Gastroesophageal sphincter (tissue), 4 donors: Measurements from ENCODE around the gene KRTAP9-7. TPM values are rescaled to one million over a fixed set of nuclear protein-coding genes. Genes with fewer than 3 reads are reported as not detected.
"Not testable (repeated sequence)": the region's sequence is repeated elsewhere in the genome, so short reads cannot be mapped to it uniquely, and the experiment has no call there.

Source experiments
- ATAC-seq: fragments of 150-250 bp; one replicate; pipeline ENCODE4 v1.9.1; 2016; ENCODE audit warnings: mild to moderate bottlenecking, moderate library complexity
- H3K27ac ChIP-seq, 4 donors: fragments of 200-600 bp; sonication (generic) in 3 of 4; 1 replicate in 3 of 4; 2 replicates in 1 of 4; pipeline ENCODE4 v1.5.1; 2016 to 2019
- H3K27me3 ChIP-seq: fragments of 200-600 bp; sonication (generic); one replicate; pipeline ENCODE4 v1.5.1; 2019
- H3K36me3 ChIP-seq, 2 donors: fragments of 200-600 bp; sonication (generic); one replicate each; pipeline ENCODE4 v1.5.1; 2019; ENCODE audit warnings: control low read depth in 1 of 2
- H3K4me1 ChIP-seq, 3 donors: fragments of 200-600 bp; sonication (generic); 1 replicate in 2 of 3; 2 replicates in 1 of 3; pipeline ENCODE4 v1.5.1; 2016 to 2019; ENCODE audit warnings: control low read depth in 2 of 3
- H3K4me3 ChIP-seq, 2 donors: fragments of 200-600 bp; sonication (generic); one replicate each; pipeline ENCODE4 v1.5.1; 2019; ENCODE audit warnings: mild to moderate bottlenecking in 1 of 2, moderate library complexity in 1 of 2
- H3K9me3 ChIP-seq, 3 donors: fragments of 200-600 bp; sonication (generic); one replicate each; pipeline ENCODE4 v1.5.1; 2017 to 2019; ENCODE audit warnings: control low read depth in 2 of 3
- CTCF ChIP-seq, 4 experiments: fragments of 200-600 bp in 2 of 4; fragments of 450-650 bp in 2 of 4; sonication (generic) in 1 of 4; IDR thresholded peaks; one replicate each; pipeline ENCODE4 v1.5.1; 2017 to 2019; ENCODE audit warnings: antibody characterized with exemption in 4 of 4, mild to moderate bottlenecking in 2 of 4, moderate library complexity in 2 of 4
- EP300 ChIP-seq: sonication (generic); formaldehyde crosslinking; IDR thresholded peaks from one replicate; pipeline ENCODE4 v1.6.1; 2017; ENCODE audit warnings: antibody characterized with exemption, mild to moderate bottlenecking
- POLR2A ChIP-seq, 2 donors: fragments of 450-650 bp; IDR thresholded peaks; one replicate each; pipeline ENCODE4 v1.6.1; 2017; ENCODE audit warnings: antibody characterized with exemption in 2 of 2, mild to moderate bottlenecking in 2 of 2, moderate library complexity in 1 of 2
- POLR2AphosphoS5 ChIP-seq: sonication (generic); formaldehyde crosslinking; IDR thresholded peaks from one replicate; pipeline ENCODE4 v1.6.1; 2017; ENCODE audit warnings: antibody characterized with exemption
- WGBS, 2 donors: methylation state at CpG; one replicate each; pipeline ENCODE4 v1.1.5; 2018; ENCODE audit warnings: low coverage in 1 of 2; 5-methylcytosine and 5-hydroxymethylcytosine counted together
- total RNA-seq, 4 donors: library from RNA; depleted of rRNA; stranded (reverse); fragments of >200 nt; gene quantifications; one replicate each; pipeline ENCODE4 v1.1.0, GENCODE V29; 2016

The KRTAP9-7 gene, protein sequence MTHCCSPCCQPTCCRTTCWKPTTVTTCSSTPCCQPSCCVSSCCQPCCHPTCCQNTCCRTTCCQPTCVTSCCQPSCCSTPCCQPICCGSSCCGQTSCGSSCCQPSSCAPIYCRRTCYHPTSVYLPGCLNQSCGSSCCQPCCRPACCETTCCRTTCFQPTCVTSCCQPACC
- total RNA-seq: under 1 TPM in 1 of 4 donors, not detected in 3; 0.66 TPM

DNA sequence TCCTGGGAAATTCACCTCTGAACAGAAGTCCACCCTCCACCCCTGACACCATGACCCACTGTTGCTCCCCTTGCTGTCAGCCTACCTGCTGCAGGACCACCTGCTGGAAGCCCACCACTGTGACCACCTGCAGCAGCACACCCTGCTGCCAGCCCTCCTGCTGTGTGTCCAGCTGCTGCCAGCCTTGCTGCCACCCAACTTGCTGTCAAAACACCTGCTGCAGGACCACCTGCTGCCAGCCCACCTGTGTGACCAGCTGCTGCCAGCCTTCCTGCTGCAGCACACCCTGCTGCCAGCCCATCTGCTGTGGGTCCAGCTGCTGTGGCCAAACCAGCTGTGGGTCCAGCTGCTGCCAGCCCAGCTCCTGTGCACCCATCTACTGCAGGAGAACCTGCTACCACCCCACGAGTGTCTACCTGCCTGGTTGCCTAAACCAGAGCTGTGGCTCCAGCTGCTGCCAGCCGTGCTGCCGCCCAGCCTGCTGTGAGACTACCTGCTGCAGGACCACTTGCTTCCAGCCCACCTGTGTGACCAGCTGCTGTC lies at the start of gene KRTAP9-7:
TSS of gene KRTAP9-7 (plus strand) at position 51 of the 543 bp plus-strand sequence. CDS start at position 51, 0 bp downstream.
- not testable (repeated sequence) for ATAC-seq, H3K9me3 ChIP-seq, H3K27ac ChIP-seq, H3K36me3 ChIP-seq, H3K4me1 ChIP-seq, H3K4me3 ChIP-seq
- H3K27me3 ChIP-seq: peaks cover 10% of the 10 kb centered on the region
- WGBS, 2 donors: no CpG with 5 or more reads among the region's 3 CpGs

DNA sequence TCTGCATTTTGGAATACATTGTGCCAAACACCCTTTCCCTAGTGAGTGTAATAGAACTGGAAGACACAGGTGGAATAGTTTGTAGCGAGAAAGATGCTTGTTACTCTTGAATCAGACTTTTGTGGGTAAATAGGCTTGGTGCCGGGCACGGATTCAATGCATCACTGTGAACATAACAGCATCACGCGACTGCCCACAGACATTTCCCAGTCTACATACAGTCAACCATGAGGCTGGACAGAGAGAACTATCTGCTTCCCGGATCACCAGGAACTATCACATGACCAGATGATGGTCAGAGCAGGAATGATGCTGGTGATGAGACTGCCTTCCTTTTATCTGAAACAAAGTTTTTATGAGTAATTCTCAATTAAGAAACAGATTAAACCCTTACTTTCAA lies 49.4 kb upstream of the KRTAP9-7 start:
- H3K27me3 ChIP-seq: peaks cover 14% of the 10 kb centered on the region
- WGBS, 2 donors: 87 to 97% methylated on average over 4 to 6 of the region's 6 CpGs
- no peaks in the 10 kb centered on the region for H3K4me1 ChIP-seq
- no peak overlapping the region for H3K4me3 ChIP-seq
- H3K36me3 ChIP-seq: no peaks in the 10 kb centered on the region
- peaks cover 0 to 2% (median 0%) of the 10 kb centered on the region in 3 donors for H3K9me3 ChIP-seq
- no peak for TF ChIP-seq CTCF (IDR thresholded peaks at IDR 0.05)
- TF ChIP-seq POLR2AphosphoS5: no peak
- TF ChIP-seq EP300: no peak
- no peak for TF ChIP-seq POLR2A (IDR thresholded peaks at IDR 0.05)
- H3K27ac ChIP-seq: no peak overlapping the region
- ATAC-seq: no peak

GRCh38 chr17:41226598-41227095 lies 48.9 kb upstream of the KRTAP9-7 start, which contains the start of gene KRTAP9-2:
Gene KRTAP9-2, plus strand, starts transcription at chr17:41226648. Its CDS starts 7 bp downstream, at chr17:41226655.
- H3K4me1 ChIP-seq, ATAC-seq: not testable (repeated sequence)
- no CpG with 5 or more reads among the region's 4 CpGs for WGBS, 2 donors

DNA sequence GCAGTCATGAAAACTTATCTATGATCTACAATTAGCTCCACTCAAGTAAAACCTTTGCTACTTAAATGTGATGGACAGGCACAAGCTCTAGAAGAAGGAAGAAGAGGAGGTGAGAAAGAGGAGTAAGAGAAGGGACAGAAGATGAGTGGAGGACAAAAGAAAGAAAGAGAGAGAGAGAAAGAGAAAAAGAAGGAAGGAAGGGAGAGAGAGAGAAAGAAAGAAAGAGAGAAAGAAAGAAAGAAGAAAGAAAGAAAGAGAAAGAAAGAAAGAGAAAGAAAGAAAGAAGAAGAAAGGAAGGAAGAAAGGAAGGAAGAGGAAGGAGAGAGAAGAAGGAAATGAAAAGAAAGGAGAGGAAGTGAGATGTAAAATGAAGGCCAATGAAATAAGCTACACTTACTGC lies 45.4 kb upstream of the KRTAP9-7 start:
- no peak for ATAC-seq
- H3K4me1 ChIP-seq: no peaks in the 10 kb centered on the region
- no peak for TF ChIP-seq POLR2AphosphoS5
- no peak for TF ChIP-seq POLR2A (IDR thresholded peaks at IDR 0.05)
- no peak for TF ChIP-seq EP300
- no peak for TF ChIP-seq CTCF (IDR thresholded peaks at IDR 0.05)

More at GRCh38 chr17:41226598-41227095, 48.9 kb upstream of the KRTAP9-7 start, which contains the start of gene KRTAP9-2:
- not testable (repeated sequence) for H3K9me3 ChIP-seq, H3K27ac ChIP-seq, H3K4me3 ChIP-seq, H3K36me3 ChIP-seq
- H3K27me3 ChIP-seq: peaks cover 14% of the 10 kb centered on the region

GRCh38 chr17:41231731-41232130 lies 43.8 kb upstream of the KRTAP9-7 start:
- TF ChIP-seq POLR2A (IDR thresholded peaks at IDR 0.05) (no peak), EP300 (no peak), CTCF (IDR thresholded peaks at IDR 0.05) (no peak), POLR2AphosphoS5 (no peak)
- no peak for ATAC-seq
- Histone ChIP-seq H3K9me3 (no peaks in the 10 kb centered on the region), H3K36me3 (no peaks in the 10 kb centered on the region), H3K27me3 (peaks cover 31% of the 10 kb centered on the region), H3K4me3 (no peak overlapping the region), H3K27ac (no peak overlapping the region), H3K4me1 (no peaks in the 10 kb centered on the region)
- WGBS, 2 donors: 77 to 87% methylated on average over 4 to 6 of the region's 6 CpGs

More for the DNA sequence above, 45.4 kb upstream of the KRTAP9-7 start:
- Histone ChIP-seq H3K9me3 (no peaks in the 10 kb centered on the region), H3K27ac (no peak overlapping the region), H3K4me3 (no peak overlapping the region), H3K27me3 (peaks cover 36% of the 10 kb centered on the region), H3K36me3 (no peaks in the 10 kb centered on the region)

DNA sequence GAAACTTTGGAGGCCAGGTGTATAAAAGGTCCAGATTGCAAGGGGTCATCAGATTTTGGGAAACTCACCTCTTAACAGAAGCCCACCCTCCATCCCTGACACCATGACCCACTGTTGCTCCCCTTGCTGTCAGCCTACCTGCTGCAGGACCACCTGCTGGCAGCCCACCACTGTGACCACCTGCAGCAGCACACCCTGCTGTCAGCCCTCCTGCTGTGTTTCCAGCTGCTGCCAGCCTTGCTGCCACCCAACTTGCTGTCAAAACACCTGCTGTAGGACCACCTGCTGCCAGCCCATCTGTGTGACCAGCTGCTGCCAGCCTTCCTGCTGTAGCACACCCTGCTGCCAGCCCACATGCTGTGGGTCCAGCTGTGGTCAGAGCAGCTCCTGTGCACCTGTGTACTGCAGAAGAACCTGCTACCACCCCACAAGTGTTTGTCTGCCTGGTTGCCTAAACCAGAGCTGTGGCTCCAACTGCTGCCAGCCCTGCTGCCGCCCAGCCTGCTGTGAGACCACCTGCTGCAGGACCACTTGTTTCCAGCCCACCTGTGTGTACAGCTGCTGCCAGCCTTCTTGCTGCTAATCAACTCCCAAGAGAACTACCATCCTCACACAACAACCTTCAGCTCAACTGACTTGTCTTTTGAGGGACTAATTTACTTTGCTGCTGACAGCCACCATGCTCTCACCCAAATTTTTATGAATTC lies 42.9 kb upstream of the KRTAP9-7 start, which contains the start of gene KRTAP9-3:
TSS of gene KRTAP9-3 (plus strand) at position 51 of the 707 bp plus-strand sequence. CDS start at position 104, 53 bp downstream.
- not testable (repeated sequence) for H3K4me3 ChIP-seq, H3K36me3 ChIP-seq, H3K4me1 ChIP-seq, ATAC-seq, H3K9me3 ChIP-seq, H3K27ac ChIP-seq
- peaks cover 31% of the 10 kb centered on the region for H3K27me3 ChIP-seq
- WGBS, 2 donors: no CpG with 5 or more reads among the region's 1 CpG

GRCh38 chr17:41237116-41237515 lies 38.4 kb upstream of the KRTAP9-7 start:
- H3K4me3 ChIP-seq, H3K36me3 ChIP-seq, H3K4me1 ChIP-seq, H3K27ac ChIP-seq, ATAC-seq, H3K9me3 ChIP-seq: not testable (repeated sequence)
- WGBS, 2 donors: 54 to 60% methylated on average over 4 of the region's 4 CpGs
- H3K27me3 ChIP-seq: peaks cover 32% of the 10 kb centered on the region

DNA sequence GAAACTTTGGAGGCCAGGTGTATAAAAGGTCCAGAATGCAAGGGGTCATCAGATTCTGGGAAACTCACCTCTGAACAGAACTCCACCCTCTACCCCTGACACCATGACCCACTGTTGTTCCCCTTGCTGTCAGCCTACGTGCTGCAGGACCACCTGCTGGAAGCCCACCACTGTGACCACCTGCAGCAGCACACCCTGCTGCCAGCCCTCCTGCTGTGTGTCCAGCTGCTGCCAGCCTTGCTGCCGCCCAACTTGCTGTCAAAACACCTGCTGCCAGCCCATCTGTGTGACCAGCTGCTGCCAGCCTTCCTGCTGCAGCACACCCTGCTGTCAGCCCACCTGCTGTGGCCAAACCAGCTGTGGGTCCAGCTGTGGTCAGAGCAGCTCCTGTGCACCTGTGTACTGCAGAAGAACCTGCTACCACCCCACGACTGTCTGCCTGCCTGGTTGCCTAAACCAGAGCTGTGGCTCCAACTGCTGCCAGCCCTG lies 37.5 kb upstream of the KRTAP9-7 start, which contains the start of gene KRTAP9-8:
TSS of gene KRTAP9-8 (plus strand) at position 51 of the 489 bp plus-strand sequence. CDS start at position 104, 53 bp downstream.
- H3K36me3 ChIP-seq, ATAC-seq, H3K27ac ChIP-seq, H3K4me1 ChIP-seq, H3K9me3 ChIP-seq, H3K4me3 ChIP-seq: not testable (repeated sequence)
- 33% methylated on average over 1 of the region's 3 CpGs; no CpG with 5 or more reads in 1 of the 2 donors for WGBS, 2 donors
- H3K27me3 ChIP-seq: peaks cover 23% of the 10 kb centered on the region
